ENCODE measurements around the gene WAS.
"Not testable (repeated sequence)": the region's sequence is repeated elsewhere in the genome, so short reads cannot be mapped to it uniquely, and the experiment has no call there.

WAS gene

GRCh38 chrX:48683411-48683982 is at the start of gene WAS:
Gene WAS, plus strand, starts transcription at chrX:48683799. Its CDS starts 55 bp downstream, at chrX:48683854.
- H3K36me3 ChIP-seq (ENCODE audit: insufficient read depth, low read depth, low read length): no peaks in the 10 kb centered on the region
- no peak within 1 kb of the TSS for H3K9ac ChIP-seq (ENCODE audit: low read depth, low read length)
- H3K4me3 ChIP-seq (ENCODE audit: low read length): no peak within 1 kb of the TSS
- no peak within 1 kb of the TSS for H3K27ac ChIP-seq (ENCODE audit: low read length)
- no peaks in the 10 kb centered on the region for H3K4me1 ChIP-seq (ENCODE audit: insufficient read depth, low read length)
- H3K9me3 ChIP-seq (ENCODE audit: insufficient read depth, low read depth, low read length): no peaks in the 10 kb centered on the region
- no peaks in the 10 kb centered on the region for H3K27me3 ChIP-seq (ENCODE audit: insufficient read depth, low read length)

GRCh38 chrX:48636301-48636700 is 47.3 kb upstream of the WAS start:
- H3K9me3 ChIP-seq (ENCODE audit: insufficient read depth, low read depth, low read length): no peaks in the 10 kb centered on the region
- no peak overlapping the region for H3K9ac ChIP-seq (ENCODE audit: low read depth, low read length)
- H3K4me3 ChIP-seq (ENCODE audit: low read length): no peak overlapping the region
- H3K36me3 ChIP-seq (ENCODE audit: insufficient read depth, low read depth, low read length): no peaks in the 10 kb centered on the region
- H3K27me3 ChIP-seq (ENCODE audit: insufficient read depth, low read length): no peaks in the 10 kb centered on the region
- no peak overlapping the region for H3K27ac ChIP-seq (ENCODE audit: low read length)
- H3K4me1 ChIP-seq (ENCODE audit: insufficient read depth, low read length): no peaks in the 10 kb centered on the region

GRCh38 chrX:48636776-48637175 is 46.8 kb upstream of the WAS start:
- H3K4me3 ChIP-seq (ENCODE audit: low read length): no peak overlapping the region
- H3K9ac ChIP-seq (ENCODE audit: low read depth, low read length): no peak overlapping the region
- no peaks in the 10 kb centered on the region for H3K27me3 ChIP-seq (ENCODE audit: insufficient read depth, low read length)
- H3K4me1 ChIP-seq (ENCODE audit: insufficient read depth, low read length): no peaks in the 10 kb centered on the region
- H3K9me3 ChIP-seq (ENCODE audit: insufficient read depth, low read depth, low read length): no peaks in the 10 kb centered on the region
- no peaks in the 10 kb centered on the region for H3K36me3 ChIP-seq (ENCODE audit: insufficient read depth, low read depth, low read length)
- no peak overlapping the region for H3K27ac ChIP-seq (ENCODE audit: low read length)

- no peak overlapping the region for H3K9ac ChIP-seq (ENCODE audit: low read depth, low read length)
- no peak overlapping the region for H3K4me3 ChIP-seq (ENCODE audit: low read length)
- H3K36me3 ChIP-seq (ENCODE audit: insufficient read depth, low read depth, low read length): no peaks in the 10 kb centered on the region
- H3K9me3 ChIP-seq (ENCODE audit: insufficient read depth, low read depth, low read length): no peaks in the 10 kb centered on the region
- no peak overlapping the region for H3K27ac ChIP-seq (ENCODE audit: low read length)
- H3K4me1 ChIP-seq (ENCODE audit: insufficient read depth, low read length): peaks cover 6% of the 10 kb centered on the region; the same call in 1 of the 2 replicates
- H3K27me3 ChIP-seq (ENCODE audit: insufficient read depth, low read length): no peaks in the 10 kb centered on the region
These were observed 37.9 kb upstream of the WAS start for GRCh38 chrX:48645669-48646068.

- H3K4me3 ChIP-seq (ENCODE audit: low read length): no peak overlapping the region
- H3K4me1 ChIP-seq (ENCODE audit: insufficient read depth, low read length): peaks cover 6% of the 10 kb centered on the region; the same call in 1 of the 2 replicates
- H3K36me3 ChIP-seq (ENCODE audit: insufficient read depth, low read depth, low read length): no peaks in the 10 kb centered on the region
- H3K9me3 ChIP-seq (ENCODE audit: insufficient read depth, low read depth, low read length): no peaks in the 10 kb centered on the region
- no peak overlapping the region for H3K9ac ChIP-seq (ENCODE audit: low read depth, low read length)
- no peaks in the 10 kb centered on the region for H3K27me3 ChIP-seq (ENCODE audit: insufficient read depth, low read length)
- H3K27ac ChIP-seq (ENCODE audit: low read length): no peak overlapping the region
These were observed 35.3 kb upstream of the WAS start for GRCh38 chrX:48648336-48648751.

GRCh38 chrX:48649102-48649501 is 34.5 kb upstream of the WAS start:
- Histone ChIP-seq H3K4me3 (ENCODE audit: low read length) (peak overlapping the region; percentile 41; the same call in 1 of the 2 replicates), H3K27me3 (ENCODE audit: insufficient read depth, low read length) (no peaks in the 10 kb centered on the region), H3K4me1 (ENCODE audit: insufficient read depth, low read length) (peaks cover 6% of the 10 kb centered on the region; the same call in 1 of the 2 replicates), H3K9ac (ENCODE audit: low read depth, low read length) (no peak overlapping the region; the same call in 1 of the 2 replicates), H3K9me3 (ENCODE audit: insufficient read depth, low read depth, low read length) (no peaks in the 10 kb centered on the region), H3K36me3 (ENCODE audit: insufficient read depth, low read depth, low read length) (no peaks in the 10 kb centered on the region), H3K27ac (ENCODE audit: low read length) (no peak overlapping the region)

GRCh38 chrX:48652055-48652579 is 31.5 kb upstream of the WAS start:
- not testable (repeated sequence) for H3K27ac ChIP-seq (ENCODE audit: low read length); H3K4me3 ChIP-seq (ENCODE audit: low read length); H3K36me3 ChIP-seq (ENCODE audit: insufficient read depth, low read depth, low read length); H3K27me3 ChIP-seq (ENCODE audit: insufficient read depth, low read length); H3K9me3 ChIP-seq (ENCODE audit: insufficient read depth, low read depth, low read length); H3K9ac ChIP-seq (ENCODE audit: low read depth, low read length); H3K4me1 ChIP-seq (ENCODE audit: insufficient read depth, low read length)

GRCh38 chrX:48654746-48655145 is 28.9 kb upstream of the WAS start:
- not testable (repeated sequence) for H3K27ac ChIP-seq (ENCODE audit: low read length); H3K9me3 ChIP-seq (ENCODE audit: insufficient read depth, low read depth, low read length); H3K9ac ChIP-seq (ENCODE audit: low read depth, low read length); H3K4me3 ChIP-seq (ENCODE audit: low read length); H3K4me1 ChIP-seq (ENCODE audit: insufficient read depth, low read length); H3K36me3 ChIP-seq (ENCODE audit: insufficient read depth, low read depth, low read length); H3K27me3 ChIP-seq (ENCODE audit: insufficient read depth, low read length)

GRCh38 chrX:48659686-48660085 is 23.9 kb upstream of the WAS start:
- not testable (repeated sequence) for H3K4me3 ChIP-seq (ENCODE audit: low read length); H3K9me3 ChIP-seq (ENCODE audit: insufficient read depth, low read depth, low read length); H3K4me1 ChIP-seq (ENCODE audit: insufficient read depth, low read length); H3K27me3 ChIP-seq (ENCODE audit: insufficient read depth, low read length); H3K9ac ChIP-seq (ENCODE audit: low read depth, low read length); H3K27ac ChIP-seq (ENCODE audit: low read length); H3K36me3 ChIP-seq (ENCODE audit: insufficient read depth, low read depth, low read length)

GRCh38 chrX:48663241-48663640 is 20.4 kb upstream of the WAS start:
- no peak overlapping the region for H3K4me3 ChIP-seq (ENCODE audit: low read length)
- no peaks in the 10 kb centered on the region for H3K4me1 ChIP-seq (ENCODE audit: insufficient read depth, low read length)
- H3K9ac ChIP-seq (ENCODE audit: low read depth, low read length): no peak overlapping the region
- H3K36me3 ChIP-seq (ENCODE audit: insufficient read depth, low read depth, low read length): no peaks in the 10 kb centered on the region
- H3K27ac ChIP-seq (ENCODE audit: low read length): no peak overlapping the region
- H3K9me3 ChIP-seq (ENCODE audit: insufficient read depth, low read depth, low read length): no peaks in the 10 kb centered on the region
- no peaks in the 10 kb centered on the region for H3K27me3 ChIP-seq (ENCODE audit: insufficient read depth, low read length)

- no peaks in the 10 kb centered on the region for H3K27me3 ChIP-seq (ENCODE audit: insufficient read depth, low read length)
- no peak overlapping the region for H3K9ac ChIP-seq (ENCODE audit: low read depth, low read length)
- no peak overlapping the region for H3K27ac ChIP-seq (ENCODE audit: low read length)
- no peaks in the 10 kb centered on the region for H3K9me3 ChIP-seq (ENCODE audit: insufficient read depth, low read depth, low read length)
- no peaks in the 10 kb centered on the region for H3K4me1 ChIP-seq (ENCODE audit: insufficient read depth, low read length)
- no peaks in the 10 kb centered on the region for H3K36me3 ChIP-seq (ENCODE audit: insufficient read depth, low read depth, low read length)
- no peak overlapping the region for H3K4me3 ChIP-seq (ENCODE audit: low read length)
These were observed 19.4 kb upstream of the WAS start for GRCh38 chrX:48664156-48664555.

GRCh38 chrX:48665991-48666390 is 17.6 kb upstream of the WAS start:
- H3K9me3 ChIP-seq (ENCODE audit: insufficient read depth, low read depth, low read length): no peaks in the 10 kb centered on the region
- H3K27ac ChIP-seq (ENCODE audit: low read length): no peak overlapping the region
- H3K27me3 ChIP-seq (ENCODE audit: insufficient read depth, low read length): no peaks in the 10 kb centered on the region
- H3K9ac ChIP-seq (ENCODE audit: low read depth, low read length): no peak overlapping the region
- no peaks in the 10 kb centered on the region for H3K4me1 ChIP-seq (ENCODE audit: insufficient read depth, low read length)
- H3K4me3 ChIP-seq (ENCODE audit: low read length): no peak overlapping the region
- no peaks in the 10 kb centered on the region for H3K36me3 ChIP-seq (ENCODE audit: insufficient read depth, low read depth, low read length)

Data from iPS-20b (cell line).